EL (cell line): ENCODE measurements around the gene DENND1A.

ENCODE experiments used
- DNase-seq: peaks from one replicate; pipeline ENCODE4 v3.0.0-alpha.2; 2016

DENND1A gene

GRCh38 chr9:123342247-123342646, 587.7 kb downstream of the DENND1A start:
- no peak for DNase-seq

GRCh38 chr9:123341816-123342215, 588.1 kb downstream of the DENND1A start:
- DNase-seq = no peak

GRCh38 chr9:123339666-123340510, 590.0 kb downstream of the DENND1A start:
- DNase-seq = no peak

- DNase-seq = no peak
Measured at GRCh38 chr9:123338710-123339665, 590.9 kb downstream of the DENND1A start.

GRCh38 chr9:123337971-123338370, 592.0 kb downstream of the DENND1A start:
- no peak for DNase-seq

GRCh38 chr9:123336959-123337358, 593.0 kb downstream of the DENND1A start:
- no peak for DNase-seq

- no peak for DNase-seq
Measured at GRCh38 chr9:123336449-123336848, 593.5 kb downstream of the DENND1A start.

- no peak for DNase-seq
Measured at GRCh38 chr9:123335986-123336329, 594.0 kb downstream of the DENND1A start.

GRCh38 chr9:123335193-123335985, 594.5 kb downstream of the DENND1A start:
- peak; percentile 60 for DNase-seq

- DNase-seq = no peak
Measured at GRCh38 chr9:123334639-123335038, 595.3 kb downstream of the DENND1A start.

- DNase-seq = peak; percentile 70
Measured at GRCh38 chr9:123333058-123333669, 596.8 kb downstream of the DENND1A start.

GRCh38 chr9:123331346-123332060, 598.4 kb downstream of the DENND1A start:
- DNase-seq = no peak
